ENCODE results near the gene TNIP2.

The TNIP2 gene

GRCh38 chr4:2698951-2699505, 57.1 kb downstream of the TNIP2 start:
- H3K36me3 ChIP-seq (ENCODE audit: control insufficient read depth in 2 of 2, insufficient read depth in 1 of 2, low read length in 2 of 2) = peaks cover 6 to 98% of the 10 kb centered on the region in 2 experiments
- no peak overlapping the region for H3K4me3 ChIP-seq (ENCODE audit: low read depth, low read length)
- CTCF ChIA-PET = interaction anchor here (0.6 kb wide), 1 partner anchor 479 kb away, joined by 3 read pairs; no protein-coding TSS in a partner anchor
- H3K4me1 ChIP-seq (ENCODE audit: control insufficient read depth, insufficient read depth, low read length) = no peaks in the 10 kb centered on the region
- H3K9me3 ChIP-seq (ENCODE audit: control insufficient read depth, insufficient read depth, low read depth, low read length) = no peaks in the 10 kb centered on the region
- TF ChIP-seq ZNF24 (tag by site-specific recombination; IDR thresholded peaks at IDR 0.05) (no peak), TRIM28 (IDR thresholded peaks at IDR 0.05; ENCODE audit: borderline replicate concordance, low read length) (no peak), ZNF488 (tag by site-specific recombination; IDR thresholded peaks at IDR 0.05) (no peak), ZNF555 (tag by site-specific recombination; conservative IDR thresholded peaks at IDR 0.05) (no peak), ZNF132 (tag by site-specific recombination; IDR thresholded peaks at IDR 0.05; ENCODE audit: borderline replicate concordance) (no peak), ZNF366 (tag by site-specific recombination; conservative IDR thresholded peaks at IDR 0.05) (no peak), ZNF664 (tag by site-specific recombination; IDR thresholded peaks at IDR 0.05) (no peak), ZNF239 (tag by site-specific recombination; IDR thresholded peaks at IDR 0.05) (no peak), SCRT2 (tag by site-specific recombination; IDR thresholded peaks at IDR 0.05) (no peak), KLF10 (tag by site-specific recombination; IDR thresholded peaks at IDR 0.05) (no peak), SP2 (tag by site-specific recombination; IDR thresholded peaks at IDR 0.05) (no peak), TSHZ1 (tag by site-specific recombination; IDR thresholded peaks at IDR 0.05; ENCODE audit: borderline replicate concordance) (no peak), ZNF184 (tag by site-specific recombination; IDR thresholded peaks at IDR 0.05) (no peak), ZNF544 (tag by site-specific recombination; IDR thresholded peaks at IDR 0.05) (no peak), ZNF114 (tag by site-specific recombination; IDR thresholded peaks at IDR 0.05) (no peak)
- TF ChIP-seq, protein P1, sequence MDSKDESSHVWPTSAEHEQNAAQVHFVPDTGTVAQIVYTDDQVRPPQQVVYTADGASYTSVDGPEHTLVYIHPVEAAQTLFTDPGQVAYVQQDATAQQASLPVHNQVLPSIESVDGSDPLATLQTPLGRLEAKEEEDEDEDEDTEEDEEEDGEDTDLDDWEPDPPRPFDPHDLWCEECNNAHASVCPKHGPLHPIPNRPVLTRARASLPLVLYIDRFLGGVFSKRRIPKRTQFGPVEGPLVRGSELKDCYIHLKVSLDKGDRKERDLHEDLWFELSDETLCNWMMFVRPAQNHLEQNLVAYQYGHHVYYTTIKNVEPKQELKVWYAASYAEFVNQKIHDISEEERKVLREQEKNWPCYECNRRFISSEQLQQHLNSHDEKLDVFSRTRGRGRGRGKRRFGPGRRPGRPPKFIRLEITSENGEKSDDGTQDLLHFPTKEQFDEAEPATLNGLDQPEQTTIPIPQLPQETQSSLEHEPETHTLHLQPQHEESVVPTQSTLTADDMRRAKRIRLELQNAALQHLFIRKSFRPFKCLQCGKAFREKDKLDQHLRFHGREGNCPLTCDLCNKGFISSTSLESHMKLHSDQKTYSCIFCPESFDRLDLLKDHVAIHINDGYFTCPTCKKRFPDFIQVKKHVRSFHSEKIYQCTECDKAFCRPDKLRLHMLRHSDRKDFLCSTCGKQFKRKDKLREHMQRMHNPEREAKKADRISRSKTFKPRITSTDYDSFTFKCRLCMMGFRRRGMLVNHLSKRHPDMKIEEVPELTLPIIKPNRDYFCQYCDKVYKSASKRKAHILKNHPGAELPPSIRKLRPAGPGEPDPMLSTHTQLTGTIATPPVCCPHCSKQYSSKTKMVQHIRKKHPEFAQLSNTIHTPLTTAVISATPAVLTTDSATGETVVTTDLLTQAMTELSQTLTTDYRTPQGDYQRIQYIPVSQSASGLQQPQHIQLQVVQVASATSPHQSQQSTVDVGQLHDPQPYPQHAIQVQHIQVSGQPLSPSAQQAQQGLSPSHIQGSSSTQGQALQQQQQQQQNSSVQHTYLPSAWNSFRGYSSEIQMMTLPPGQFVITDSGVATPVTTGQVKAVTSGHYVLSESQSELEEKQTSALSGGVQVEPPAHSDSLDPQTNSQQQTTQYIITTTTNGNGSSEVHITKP (tag by site-specific recombination; IDR thresholded peaks at IDR 0.05) = no peak
- POLR2A ChIA-PET = interaction anchor here (0.7 kb wide), 1 partner anchor 18 kb away, joined by 3 read pairs; no protein-coding TSS in a partner anchor
- H3K27ac ChIP-seq (ENCODE audit: extremely low read depth, low read depth, low read length) = no peak overlapping the region

DNA sequence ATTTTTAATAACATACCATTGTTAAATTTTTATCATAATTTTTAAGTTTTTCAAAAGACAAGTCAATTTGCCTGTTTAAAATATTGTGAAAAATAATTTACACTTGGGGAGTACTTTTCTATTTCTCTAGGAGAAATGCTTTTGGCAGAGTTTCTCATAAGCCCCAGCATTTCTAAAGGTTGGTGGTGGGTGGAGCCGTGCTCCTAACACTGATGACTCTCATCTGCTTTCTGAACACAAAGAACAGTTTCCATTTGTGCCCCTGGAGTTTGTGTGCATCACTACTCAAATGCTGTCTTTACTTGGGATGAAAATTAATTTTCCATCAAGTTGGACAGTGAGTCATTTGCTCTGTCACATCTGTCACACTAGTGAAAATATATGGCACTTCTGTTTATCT, 57.6 kb downstream of the TNIP2 start:
- no peak overlapping the region for H3K27ac ChIP-seq (ENCODE audit: extremely low read depth, low read depth, low read length)
- POLR2A ChIA-PET = interaction anchor here (0.7 kb wide), 1 partner anchor 17 kb away, joined by 3 read pairs; no protein-coding TSS in a partner anchor
- no peaks in the 10 kb centered on the region for H3K9me3 ChIP-seq (ENCODE audit: control insufficient read depth, insufficient read depth, low read depth, low read length)
- CTCF ChIA-PET = no interaction called here
- peaks cover 4 to 98% of the 10 kb centered on the region in 2 experiments for H3K36me3 ChIP-seq (ENCODE audit: control insufficient read depth in 2 of 2, insufficient read depth in 1 of 2, low read length in 2 of 2)
- H3K4me3 ChIP-seq (ENCODE audit: low read depth, low read length) = no peak overlapping the region
- no peaks in the 10 kb centered on the region for H3K4me1 ChIP-seq (ENCODE audit: control insufficient read depth, insufficient read depth, low read length)
- TF ChIP-seq ZFP37 (tag by site-specific recombination; IDR thresholded peaks at IDR 0.05) (0 out of 2 replicates have a peak, but pooled peaks have one; percentile 51), MZF1 (tag by site-specific recombination; IDR thresholded peaks at IDR 0.05; ENCODE audit: borderline replicate concordance) (no peak)
